Fibroblast of lung (primary cell): ENCODE results near the gene KDM5D. TPM values are rescaled to one million over a fixed set of nuclear protein-coding genes. Genes with fewer than 3 reads are reported as not detected.

Source experiments
- DNase-seq, 2 donors: peaks; one replicate each; pipeline versions ENCODE4 v3.0.0 to v3.0.0-alpha.2; 2010; ENCODE audit warnings: low read depth in 2 of 2
- H2AFZ ChIP-seq: 2 replicates; pipeline ENCODE4 v1.5.1; 2012; ENCODE audit warnings: low read length, control low read depth, inconsistent platforms
- H3K27ac ChIP-seq: 2 replicates; pipeline ENCODE4 v1.5.1; 2011; ENCODE audit warnings: low read length, control low read depth; ENCODE audit not compliant: insufficient read depth
- H3K27me3 ChIP-seq: 2 replicates; pipeline ENCODE4 v1.5.1; 2011; ENCODE audit warnings: mild to moderate bottlenecking, low read length; ENCODE audit not compliant: control insufficient read depth, insufficient read depth
- H3K36me3 ChIP-seq: 2 replicates; pipeline ENCODE4 v1.5.1; 2011; ENCODE audit warnings: low read length; ENCODE audit not compliant: control insufficient read depth, insufficient read depth
- H3K4me1 ChIP-seq: 2 replicates; pipeline ENCODE4 v1.5.1; 2011; ENCODE audit warnings: low read length; ENCODE audit not compliant: control insufficient read depth, insufficient read depth; ENCODE audit errors: extremely low read depth
- H3K4me2 ChIP-seq: 2 replicates; pipeline ENCODE4 v1.5.1; 2011; ENCODE audit warnings: low read length, control low read depth; ENCODE audit not compliant: insufficient read depth; ENCODE audit errors: extremely low read depth
- H3K4me3 ChIP-seq, 4 experiments: fragments of 200-600 bp in 1 of 4; sonication (generic) in 1 of 4; replicated peaks in 1 of 4; 2 replicates each; pipeline ENCODE4 v1.5.1; 2011 to 2016; ENCODE audit warnings: low read length in 4 of 4, low read depth in 3 of 4, mild to moderate bottlenecking in 3 of 4, control low read depth in 2 of 4, inconsistent platforms in 1 of 4, mixed read lengths in 1 of 4; ENCODE audit not compliant: insufficient read depth in 1 of 4; ENCODE audit errors: control extremely low read depth in 1 of 4
- H3K79me2 ChIP-seq: 2 replicates; pipeline ENCODE4 v1.5.1; 2012; ENCODE audit warnings: mild to moderate bottlenecking, low read length, inconsistent platforms; ENCODE audit not compliant: control insufficient read depth, insufficient read depth
- H3K9ac ChIP-seq: 2 replicates; pipeline ENCODE4 v1.5.1; 2011; ENCODE audit warnings: mild to moderate bottlenecking, low read length, control low read depth; ENCODE audit not compliant: insufficient read depth
- H3K9me3 ChIP-seq: 2 replicates; pipeline ENCODE4 v1.5.1; 2012; ENCODE audit warnings: low read depth, low read length; ENCODE audit not compliant: control insufficient read depth, insufficient read depth
- H4K20me1 ChIP-seq: 2 replicates; pipeline ENCODE4 v1.5.1; 2011; ENCODE audit warnings: low read length; ENCODE audit not compliant: control insufficient read depth, insufficient read depth; ENCODE audit errors: extremely low read depth
- CTCF ChIP-seq, 2 donors: IDR thresholded peaks in 1 of 2; conservative IDR thresholded peaks in 1 of 2; 1 replicate in 1 of 2; 2 replicates in 1 of 2; pipeline ENCODE4 v1.5.1; 2011 to 2012; ENCODE audit warnings: low read length in 2 of 2, control low read depth in 1 of 2, inconsistent platforms in 1 of 2, low read depth in 1 of 2, mild to moderate bottlenecking in 1 of 2
- EZH2 ChIP-seq: IDR thresholded peaks from 2 replicates; pipeline ENCODE4 v1.5.1; 2012; ENCODE audit warnings: low read length, control low read depth, mild to moderate bottlenecking; ENCODE audit errors: missing control alignments
- polyA plus RNA-seq, 2 donors: library from polyadenylated mRNA; depleted of rRNA in 1 of 2; stranded (reverse) in 1 of 2; unstranded in 1 of 2; fragments of >200 nt; gene quantifications; 2 replicates each; pipeline ENCODE4 v1.2.1, GENCODE V29; 2011 to 2012; ENCODE audit warnings: missing spikeins in 1 of 2
- total RNA-seq: library from RNA; depleted of rRNA; stranded (reverse); fragments of >200 nt; gene quantifications from 2 replicates; pipeline ENCODE4 v1.2.1, GENCODE V29; 2014

The KDM5D gene
- total and polyA plus RNA-seq, 2 donors (not counting 1 experiment from before 2014, with no cell fraction given) = 14.9 TPM; not detected in 1

GRCh38 chrY:19717146-19717545 lies 27.4 kb downstream of the KDM5D start:
- Histone ChIP-seq H3K27ac (no peak overlapping the region), H3K79me2 (no peaks in the 10 kb centered on the region), H4K20me1 (no peaks in the 10 kb centered on the region), H3K4me2 (no peak overlapping the region), H2AFZ (no peak overlapping the region), H3K9me3 (no peaks in the 10 kb centered on the region), H3K4me1 (no peaks in the 10 kb centered on the region), H3K27me3 (no peaks in the 10 kb centered on the region), H3K9ac (no peak overlapping the region), H3K36me3 (no peaks in the 10 kb centered on the region), H3K4me3 (no peak overlapping the region)
- TF ChIP-seq EZH2 (no peak), CTCF (conservative IDR thresholded peaks at IDR 0.05 in 1 of 2, IDR thresholded peaks at IDR 0.05 in 1 of 2; ENCODE audit: low read depth in 1 of 2, low read length in 2 of 2) (no peak)
- no peak for DNase-seq

GRCh38 chrY:19715226-19715625 lies 29.3 kb downstream of the KDM5D start:
- TF ChIP-seq EZH2 (no peak), CTCF (conservative IDR thresholded peaks at IDR 0.05 in 1 of 2, IDR thresholded peaks at IDR 0.05 in 1 of 2; ENCODE audit: low read depth in 1 of 2, low read length in 2 of 2) (no peak)
- Histone ChIP-seq H3K27me3 (no peaks in the 10 kb centered on the region), H3K4me1 (no peaks in the 10 kb centered on the region), H2AFZ (no peak overlapping the region), H3K9me3 (no peaks in the 10 kb centered on the region), H3K4me3 (no peak overlapping the region), H3K4me2 (no peak overlapping the region), H4K20me1 (no peaks in the 10 kb centered on the region), H3K79me2 (no peaks in the 10 kb centered on the region), H3K9ac (no peak overlapping the region), H3K27ac (no peak overlapping the region), H3K36me3 (no peaks in the 10 kb centered on the region)
- DNase-seq = no peak

GRCh38 chrY:19713430-19713829 lies 31.1 kb downstream of the KDM5D start:
- Histone ChIP-seq H3K4me3 (no peak overlapping the region), H3K27me3 (no peaks in the 10 kb centered on the region), H3K27ac (no peak overlapping the region), H2AFZ (no peak overlapping the region), H3K36me3 (no peaks in the 10 kb centered on the region), H4K20me1 (no peaks in the 10 kb centered on the region), H3K9me3 (no peaks in the 10 kb centered on the region), H3K4me1 (no peaks in the 10 kb centered on the region), H3K79me2 (no peaks in the 10 kb centered on the region), H3K9ac (no peak overlapping the region), H3K4me2 (no peak overlapping the region)
- TF ChIP-seq EZH2 = no peak
- TF ChIP-seq CTCF (conservative IDR thresholded peaks at IDR 0.05 in 1 of 2, IDR thresholded peaks at IDR 0.05 in 1 of 2; ENCODE audit: low read depth in 1 of 2, low read length in 2 of 2) = no peak
- no peak for DNase-seq
